ENCODE data around the gene COQ8B.
A peak's percentile ranks its signal among the peaks of the same experiment; 100 is the strongest.
"Not testable (repeated sequence)": the region's sequence is repeated elsewhere in the genome, so short reads cannot be mapped to it uniquely, and the experiment has no call there.

COQ8B gene

DNA sequence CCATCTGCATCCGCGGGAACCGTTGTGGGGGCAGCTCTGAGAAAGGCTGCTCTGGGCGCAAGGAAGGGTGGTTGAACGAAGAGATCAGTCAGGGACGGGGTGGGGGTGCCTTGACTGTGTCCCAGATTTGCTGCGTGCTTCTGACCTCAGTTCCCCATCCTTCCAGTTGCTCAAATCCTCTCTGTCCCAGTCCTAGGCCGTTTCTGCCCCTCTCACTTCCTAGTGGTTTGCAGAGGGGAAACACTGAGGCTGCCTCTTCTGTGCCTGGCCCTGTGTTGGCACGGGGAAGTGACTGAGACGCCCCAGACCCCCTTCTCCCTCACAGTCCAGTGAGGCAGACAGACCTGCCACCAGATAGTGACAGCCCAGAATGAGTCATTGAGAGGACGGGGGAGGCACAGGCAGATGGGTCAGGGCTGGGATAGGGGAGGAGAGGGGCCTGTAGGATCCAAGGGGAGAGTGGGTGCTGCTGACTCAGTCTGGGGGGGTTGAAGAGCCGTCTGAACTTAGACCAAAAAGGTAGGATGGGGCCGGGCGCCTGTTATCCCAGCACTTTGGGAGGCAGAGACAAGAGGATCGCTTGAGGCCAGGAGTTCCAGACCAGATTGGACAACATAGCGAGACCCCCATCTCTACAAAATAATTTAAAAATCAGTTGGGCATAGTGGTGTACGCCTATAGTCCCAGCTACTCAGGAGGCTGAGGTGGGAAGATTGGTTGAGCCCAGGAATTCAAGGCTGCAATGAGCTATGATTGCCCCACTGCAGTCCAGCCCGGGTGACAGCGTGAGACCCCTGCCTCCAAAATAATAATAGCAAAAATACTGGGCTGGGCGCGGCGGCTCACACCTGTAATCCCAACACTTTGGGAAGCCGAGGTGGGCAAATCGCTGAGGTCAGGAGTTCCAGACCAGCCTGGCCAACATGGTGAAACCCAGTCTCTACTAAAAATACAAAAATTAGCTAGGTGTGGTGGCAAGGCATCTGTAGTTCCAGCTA, 52.7 kb downstream of the COQ8B start:
- DNase-seq, result no peak

DNA sequence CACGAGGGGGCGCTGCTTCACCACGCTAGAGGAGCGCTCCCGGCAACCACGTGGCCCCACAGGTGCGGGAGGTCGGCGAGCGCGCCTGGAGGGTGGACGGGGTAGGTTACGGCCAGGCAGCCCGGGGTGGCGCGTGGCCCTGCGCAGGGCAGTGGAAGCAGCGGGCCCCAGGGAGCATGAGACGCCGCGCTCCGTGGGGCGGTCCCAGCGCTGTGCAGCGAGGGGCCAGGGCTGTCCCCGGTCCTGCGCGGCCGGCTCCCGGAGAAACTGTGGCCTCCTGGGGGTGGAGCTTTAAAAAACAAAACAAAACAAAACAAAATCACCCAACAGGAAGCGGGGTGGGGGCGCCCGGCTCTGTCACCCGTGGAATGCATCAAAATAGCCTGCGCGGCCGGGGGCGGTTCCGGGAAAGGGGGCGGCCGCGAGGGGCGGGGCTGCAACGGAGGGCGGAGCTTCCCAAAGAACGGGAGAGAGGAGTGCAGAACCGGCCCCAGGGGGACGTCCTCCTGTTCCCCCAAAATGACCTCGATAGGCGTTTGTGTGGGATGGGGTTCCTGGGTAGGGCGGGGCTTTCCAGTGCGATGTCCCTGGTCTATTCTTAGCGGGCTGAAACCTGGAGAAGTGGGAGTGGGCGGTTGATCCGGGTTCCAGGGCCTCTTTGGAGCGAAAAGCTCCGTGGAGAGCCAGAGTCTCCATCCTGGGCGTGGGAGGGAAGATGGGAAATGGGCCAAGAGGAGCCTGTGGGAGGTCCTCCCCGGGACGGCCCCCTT, 53.6 kb downstream of the COQ8B start:
- DNase-seq, result peak; percentile 77 to 86

DNA sequence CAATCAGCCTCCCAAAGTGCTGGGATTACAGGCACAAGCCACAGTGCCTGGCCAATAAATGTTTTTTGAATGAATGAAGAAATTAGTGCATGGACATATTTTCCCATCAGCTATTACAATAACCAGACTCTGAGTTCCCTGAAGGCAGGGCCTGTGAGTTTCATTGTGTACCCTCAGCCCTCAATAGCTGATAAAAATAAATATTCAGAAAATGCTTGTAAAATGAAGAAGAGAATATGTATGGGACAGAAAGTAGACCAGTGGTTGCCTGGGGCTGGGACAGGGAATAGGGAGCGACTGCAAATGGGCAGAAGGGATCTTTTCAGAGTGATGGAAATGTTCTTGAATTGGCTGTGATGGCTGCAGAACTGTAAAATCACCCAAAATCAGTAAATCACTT, 55.1 kb downstream of the COQ8B start:
- no peak for DNase-seq

DNA sequence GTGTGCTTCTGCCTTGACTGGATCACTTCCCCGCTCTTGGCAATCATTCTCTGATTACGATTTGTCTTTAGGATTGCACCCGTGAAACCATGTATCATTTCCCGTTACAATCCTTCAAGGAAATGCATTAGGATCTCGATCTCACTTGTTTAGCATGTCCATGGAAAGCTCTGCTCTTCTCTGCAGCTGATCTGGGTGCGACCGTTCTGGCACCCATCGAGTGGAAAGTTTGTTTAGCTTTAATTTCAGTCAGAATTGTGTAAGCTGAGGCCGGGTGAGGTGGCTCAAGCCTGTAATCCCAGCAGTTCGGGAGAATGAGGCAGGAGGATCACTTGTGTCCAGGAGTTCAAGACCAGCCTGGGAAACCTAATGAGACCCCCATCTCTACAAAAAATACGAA, 57.1 kb downstream of the COQ8B start:
- DNase-seq, result no peak

DNA sequence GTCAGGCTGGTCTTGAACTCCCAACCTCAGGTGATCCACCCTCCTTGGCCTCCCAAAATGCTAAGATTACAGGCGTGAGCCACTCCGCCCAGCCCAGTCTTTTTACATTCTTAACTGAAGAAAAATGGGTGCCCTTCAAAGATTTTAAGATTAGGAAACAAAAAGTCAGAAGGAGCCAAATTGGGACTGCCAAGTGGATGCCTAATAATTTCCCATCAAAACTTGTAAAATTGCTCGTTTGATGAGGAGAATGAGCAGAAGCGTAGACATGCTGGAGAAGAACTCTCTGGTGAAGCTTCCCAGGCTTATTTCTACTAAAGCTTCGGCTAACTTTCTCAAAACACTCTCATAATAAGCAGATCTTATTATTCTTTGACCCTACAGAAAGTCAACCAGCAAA, 57.6 kb downstream of the COQ8B start:
- DNase-seq, result no peak

DNA sequence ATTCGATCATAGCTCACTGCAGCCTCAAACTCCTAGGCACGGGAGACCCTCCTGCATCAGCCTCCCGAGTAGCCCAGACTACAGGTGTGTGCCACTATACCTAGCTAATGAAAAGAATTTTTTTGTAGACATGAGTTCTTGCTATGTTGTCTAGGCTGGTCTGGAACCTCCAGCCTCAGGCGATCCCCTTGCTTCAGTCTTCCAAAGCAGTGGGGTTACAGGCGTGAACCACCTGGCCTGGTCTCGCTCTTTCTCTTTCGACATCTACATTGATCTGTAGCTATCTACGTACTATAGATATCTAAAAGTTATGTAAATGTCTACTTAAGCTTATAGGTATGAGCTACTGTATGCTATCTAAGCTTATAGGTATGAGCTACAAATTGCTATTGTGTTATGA, 58.7 kb downstream of the COQ8B start:
- DNase-seq, result no peak

DNA sequence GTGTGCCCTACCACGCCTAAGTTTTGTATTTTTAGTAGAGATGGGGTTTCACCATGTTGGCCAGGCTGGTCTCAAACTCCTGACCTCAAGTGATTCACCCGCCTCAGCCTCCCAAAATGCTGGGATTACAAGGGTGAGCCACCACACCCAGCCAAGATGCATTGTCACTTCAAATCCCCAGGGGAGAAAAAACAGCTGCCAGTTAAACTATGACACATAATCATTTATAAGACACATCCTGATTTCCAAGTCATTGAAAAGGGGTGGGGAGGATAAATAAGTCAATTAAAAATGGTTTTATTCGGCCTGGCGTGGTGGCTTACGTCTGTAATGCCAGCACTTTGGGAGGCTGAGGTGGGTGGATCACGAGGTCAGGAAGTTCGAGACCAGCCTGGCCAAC, 61.0 kb downstream of the COQ8B start:
- DNase-seq, result not testable (repeated sequence)

DNA sequence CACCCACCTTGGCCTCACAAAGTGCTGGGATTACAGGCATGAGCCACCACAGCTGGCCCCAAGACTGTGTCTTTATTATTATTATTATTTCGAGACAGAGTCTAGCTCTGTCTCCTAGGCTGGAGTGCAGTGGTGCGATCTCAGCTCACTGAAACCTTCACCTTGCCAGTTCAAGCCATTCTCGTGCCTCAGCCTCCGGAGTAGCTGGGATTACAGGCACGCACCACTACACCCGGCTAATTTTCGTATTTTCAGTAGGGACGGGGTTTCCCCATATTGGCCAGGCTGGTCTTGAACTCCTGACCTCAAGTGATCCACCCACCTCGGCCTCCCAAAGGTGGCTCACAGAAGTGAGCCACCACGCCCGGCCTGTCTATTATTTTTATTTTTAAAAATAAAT, 64.4 kb downstream of the COQ8B start:
- not testable (repeated sequence) for DNase-seq

DNA sequence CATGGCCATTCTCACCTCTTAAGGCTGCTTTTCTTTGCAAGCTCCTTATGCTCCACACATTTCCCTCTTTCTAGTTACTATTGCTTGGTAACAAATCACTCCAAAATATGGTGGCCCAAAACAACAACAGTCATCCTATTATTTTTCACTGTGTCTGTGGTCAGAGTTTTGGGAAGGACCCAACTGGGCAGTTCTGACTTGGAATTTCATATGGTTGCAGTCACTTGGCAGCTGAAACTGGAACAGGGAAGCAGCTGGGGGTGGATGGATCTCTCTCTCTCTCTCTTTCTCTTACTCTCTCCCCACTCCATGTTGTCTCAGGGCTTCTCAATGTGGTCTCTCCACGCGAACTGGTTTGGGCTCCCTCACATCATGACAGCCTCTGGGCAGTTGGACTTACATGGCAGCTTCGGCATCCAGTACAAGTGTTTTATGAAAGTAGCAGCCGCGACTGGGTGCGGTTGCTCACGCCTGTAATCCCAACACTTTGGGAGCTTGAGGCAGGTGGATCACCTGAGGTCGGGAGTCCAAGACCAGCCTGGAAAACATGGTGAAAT, 65.9 kb downstream of the COQ8B start:
- DNase-seq, result no peak

DNA sequence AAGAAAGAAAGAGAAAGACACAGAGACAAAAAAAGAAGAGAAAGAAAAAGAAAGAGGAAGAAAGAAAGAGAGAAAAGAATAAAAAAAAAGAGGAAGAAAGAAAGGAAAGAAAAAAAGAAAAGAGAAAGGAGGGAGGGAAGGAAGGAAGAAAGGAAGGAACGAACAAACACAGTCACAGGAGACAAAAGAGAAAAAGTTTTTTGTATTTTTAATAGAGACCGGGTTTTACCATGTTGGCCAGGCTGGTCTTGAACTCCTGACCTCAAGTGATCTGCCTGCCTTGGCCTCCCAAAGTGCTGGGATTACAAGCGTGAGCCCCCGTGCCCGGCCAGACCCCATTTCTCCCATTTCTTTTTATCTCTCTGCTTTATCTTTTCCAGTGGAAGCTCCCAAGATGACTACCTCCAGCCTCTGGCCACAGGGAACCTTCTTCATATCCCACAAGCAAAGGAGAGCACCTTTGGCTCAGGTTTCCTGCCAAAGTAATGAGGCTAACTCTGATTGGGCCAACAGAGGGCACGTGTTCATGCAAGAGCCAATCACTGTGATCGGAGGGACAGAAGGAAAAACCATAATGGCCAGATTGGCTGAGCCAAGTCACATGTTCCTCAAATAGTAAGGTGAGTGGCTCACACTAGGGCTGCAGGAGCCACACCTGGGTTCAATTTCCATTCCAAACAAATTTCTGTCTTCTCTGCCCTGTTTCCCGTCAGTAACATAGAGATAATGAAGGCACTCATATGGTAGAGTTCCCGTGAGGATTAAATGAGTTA, 66.6 kb downstream of the COQ8B start:
- DNase-seq, result not testable (repeated sequence)

DNA sequence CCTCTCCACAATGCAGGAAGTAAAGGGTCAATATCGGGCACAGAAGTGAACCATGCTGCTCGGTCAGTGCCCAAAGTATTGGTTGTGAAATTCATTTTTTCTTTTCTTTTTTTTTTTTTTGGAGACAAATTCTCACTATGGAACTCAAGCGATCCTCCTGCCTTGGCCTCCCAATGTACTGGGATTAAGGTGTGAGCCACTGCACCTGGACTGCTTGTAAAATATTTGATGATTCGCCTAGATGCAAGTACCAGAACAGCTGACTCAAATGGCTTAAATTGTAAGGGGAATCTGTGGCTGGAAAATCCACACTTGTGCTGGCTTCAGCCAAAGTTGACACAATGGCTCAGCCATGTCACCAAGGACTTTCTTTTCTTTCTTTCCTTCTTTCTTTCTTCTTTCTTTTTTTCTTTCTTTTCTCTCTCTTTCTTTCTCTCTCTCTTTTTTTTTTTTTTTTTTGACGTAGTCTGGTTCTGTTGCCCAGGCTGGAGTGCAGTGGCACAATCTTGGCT, 69.9 kb downstream of the COQ8B start:
- DNase-seq, result no peak

DNA sequence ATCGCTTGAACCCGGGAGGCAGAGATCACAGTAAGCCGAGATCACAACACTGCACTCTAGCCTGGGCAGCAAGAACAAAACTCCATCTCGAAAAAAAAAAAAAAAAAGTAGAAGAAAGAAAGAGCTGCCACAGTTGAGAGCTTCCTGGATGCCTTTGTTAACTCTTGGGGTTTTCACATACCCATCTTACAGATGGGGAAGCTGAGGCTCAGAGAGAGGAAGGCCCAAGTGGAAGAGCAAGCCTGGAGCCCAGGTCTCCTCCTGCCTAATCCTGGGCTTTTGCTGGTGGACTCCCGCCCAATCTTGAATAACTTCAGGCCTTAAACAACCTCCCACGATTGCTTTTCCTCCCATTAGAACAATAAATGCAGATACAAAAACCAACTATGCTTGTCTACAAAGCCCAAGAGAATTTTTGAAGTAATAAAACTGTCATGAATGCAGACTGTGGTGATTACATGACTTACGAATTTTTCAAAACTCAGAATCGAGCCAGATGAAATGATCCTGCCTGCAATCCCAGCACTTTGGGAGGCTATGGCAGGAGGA, 73.9 kb downstream of the COQ8B start:
- no peak for DNase-seq

DNA sequence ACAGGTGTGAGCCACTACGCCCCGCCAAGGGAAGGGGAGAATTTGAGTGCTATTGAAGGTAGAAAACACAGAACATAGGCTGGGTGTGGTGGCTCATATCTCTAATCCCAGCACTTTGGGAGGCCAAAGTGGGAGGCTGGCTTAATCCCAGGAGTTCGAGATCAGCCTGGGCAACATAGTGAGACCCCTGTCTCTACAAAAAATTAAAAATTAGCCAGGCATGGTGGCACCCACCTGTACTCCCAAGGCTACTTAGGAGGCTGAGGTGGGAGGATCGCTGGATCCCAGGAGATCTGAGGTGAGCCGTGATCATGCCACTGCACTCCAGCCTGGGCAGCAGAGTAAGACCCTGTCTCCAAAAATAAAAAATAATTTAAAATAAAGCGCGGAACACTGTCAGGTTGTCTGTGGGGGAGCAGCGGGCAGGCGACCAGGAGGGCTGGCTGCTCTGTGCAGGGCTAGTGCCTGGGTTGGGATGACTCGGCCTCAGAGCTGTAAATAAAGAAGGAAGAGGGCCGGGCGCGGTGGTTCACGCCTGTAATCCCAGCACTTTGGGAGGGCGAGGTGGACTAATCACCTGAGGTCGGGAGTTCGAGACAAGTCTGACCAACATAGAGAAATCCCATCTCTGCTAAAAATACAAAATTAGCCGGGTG, 74.5 kb downstream of the COQ8B start:
- no peak for DNase-seq
